Spleen (tissue), 11 donors: ENCODE results near the gene MAP4K4. TPM values are rescaled to one million over a fixed set of nuclear protein-coding genes. Genes with fewer than 3 reads are reported as not detected.

Experiments
- DNase-seq: peaks from one replicate; pipeline ENCODE4 v3.0.0-alpha.2; 2020
- H3K27ac ChIP-seq, 8 donors: fragments of 200-600 bp; sonication (generic) in 7 of 8; 1 replicate in 4 of 8; 2 replicates in 4 of 8; pipeline versions ENCODE4 v1.5.0 to v1.8.0; 2016 to 2021; ENCODE audit warnings: inconsistent platforms in 4 of 8, mild to moderate bottlenecking in 4 of 8, moderate library complexity in 1 of 8
- H3K27me3 ChIP-seq, 7 donors: fragments of 200-600 bp; sonication (generic) in 6 of 7; replicated peaks in 1 of 7; 1 replicate in 4 of 7; 2 replicates in 3 of 7; pipeline versions ENCODE4 v1.5.0 to v1.8.0; 2016 to 2021; ENCODE audit warnings: inconsistent platforms in 3 of 7, mild to moderate bottlenecking in 1 of 7
- H3K36me3 ChIP-seq, 6 donors: fragments of 200-600 bp; sonication (generic) in 5 of 6; 1 replicate in 4 of 6; 2 replicates in 2 of 6; pipeline versions ENCODE4 v1.5.0 to v1.8.0; 2016 to 2021; ENCODE audit warnings: inconsistent platforms in 2 of 6
- H3K4me1 ChIP-seq, 6 donors: fragments of 200-600 bp; sonication (generic) in 5 of 6; 1 replicate in 3 of 6; 2 replicates in 3 of 6; pipeline versions ENCODE4 v1.5.0 to v1.8.0; 2016 to 2021; ENCODE audit warnings: inconsistent platforms in 3 of 6
- H3K4me3 ChIP-seq, 8 donors: fragments of 200-600 bp; sonication (generic) in 7 of 8; 1 replicate in 4 of 8; 2 replicates in 4 of 8; pipeline versions ENCODE4 v1.5.0 to v1.8.0; 2016 to 2021; ENCODE audit warnings: inconsistent platforms in 4 of 8, mild to moderate bottlenecking in 4 of 8, moderate library complexity in 2 of 8
- H3K9me3 ChIP-seq, 8 donors: fragments of 200-600 bp; sonication (generic) in 7 of 8; 1 replicate in 4 of 8; 2 replicates in 4 of 8; pipeline versions ENCODE4 v1.5.0 to v1.8.0; 2016 to 2021; ENCODE audit warnings: inconsistent platforms in 4 of 8
- CTCF ChIP-seq, 11 experiments: fragments of 200-600 bp in 7 of 11; fragments of 450-650 bp in 4 of 11; sonication (generic) in 4 of 11; IDR thresholded peaks in 8 of 11; conservative IDR thresholded peaks in 3 of 11; 1 replicate in 7 of 11; 2 replicates in 4 of 11; pipeline versions ENCODE4 v1.4.0 to v1.8.0; 2016 to 2021; ENCODE audit warnings: antibody characterized with exemption in 11 of 11, inconsistent platforms in 4 of 11, mild to moderate bottlenecking in 1 of 11
- POLR2A ChIP-seq, 3 donors: fragments of 450-650 bp; IDR thresholded peaks; one replicate each; pipeline ENCODE4 v1.5.1; 2017; ENCODE audit warnings: antibody characterized with exemption in 3 of 3, mild to moderate bottlenecking in 1 of 3
- POLR2AphosphoS5 ChIP-seq, 3 donors: sonication (generic); formaldehyde crosslinking; IDR thresholded peaks; one replicate each; pipeline ENCODE4 v1.5.1; 2017; ENCODE audit warnings: antibody characterized with exemption in 3 of 3
- WGBS, 5 donors: extraction: QIAGEN DNeasy Blood & Tissue Kit in 3 of 5; methylation state at CpG; one replicate each; pipeline versions ENCODE4 v1.1.5 to v1.1.7; 2013 to 2018; 5-methylcytosine and 5-hydroxymethylcytosine counted together
- intact Hi-C: fragments of 100-400 bp; cut with DNase I; formaldehyde crosslinking; loops from one replicate; pipeline ENCODE4 v1.15.0; 2023; ENCODE audit warnings: low total_unique reads
- polyA plus RNA-seq, 3 donors: library from polyadenylated mRNA; stranded (reverse); fragments of 200-250 nt; gene quantifications; one replicate each; pipeline ENCODE4 v1.2.1, GENCODE V29; 2013
- total RNA-seq, 7 donors: library from RNA; depleted of rRNA in 3 of 7; stranded (reverse); fragments of >200 nt in 3 of 7; fragmentation: NEBNext Ultra II Directional in 4 of 7; extraction: Animal tissue kit (Norgen Biotek cat#: 25700) in 4 of 7; gene quantifications; one replicate each; pipeline versions ENCODE4 v1.1.0 to v1.2.1, GENCODE V29; 2016 to 2021
- donor health status: healthy with polysubstance abuse.
- donor health status: DM: no; HTN: no; CAD: no; lungs with moderate emphysema.
- donor health status: DM: no; HTN: no; CAD: no.
- donor health status: Bipolar disorder and iron deficiency.
- donor health status: healthy.
- donor health status: DM: no; HTN: no; CAD: no.
- donor health status: DM: yes; HTN: yes; CAD: no.

MAP4K4 gene
- total and polyA plus RNA-seq, 10 donors = 16.7 to 108 (median 71.7) TPM

- TF ChIP-seq POLR2A (IDR thresholded peaks at IDR 0.05) (no peak), POLR2AphosphoS5 (IDR thresholded peaks at IDR 0.05) (no peak), CTCF (IDR thresholded peaks at IDR 0.05 in 8 of 11, conservative IDR thresholded peaks at IDR 0.05 in 3 of 11) (peak; percentile 40 to 88 (median 74))
- Histone ChIP-seq H3K27me3 (no peaks in the 10 kb centered on the region), H3K36me3 (peaks cover 0 to 95% (median 37%) of the 10 kb centered on the region in 6 donors), H3K27ac (peak overlapping the region in 3 of 8 donors; percentile 2 to 41 (median 9)), H3K9me3 (no peaks in the 10 kb centered on the region), H3K4me3 (no peak overlapping the region), H3K4me1 (peaks cover 0 to 56% (median 21%) of the 10 kb centered on the region in 6 donors)
- DNase-seq = no peak
- WGBS, 5 donors = 77 to 85% (median 79%) methylated on average over 5 of the region's 5 CpGs
- intact Hi-C loops = loop anchor here (5.0 kb wide), 3 partner anchors 134 to 489 kb away; partner anchors contain the start of gene MAP4K4
Measured at GRCh38 chr2:101831351-101831865, 133.9 kb downstream of the MAP4K4 start.

GRCh38 chr2:101832114-101832513, 134.6 kb downstream of the MAP4K4 start:
- TF ChIP-seq POLR2AphosphoS5 (IDR thresholded peaks at IDR 0.05) (no peak), CTCF (IDR thresholded peaks at IDR 0.05 in 8 of 11, conservative IDR thresholded peaks at IDR 0.05 in 3 of 11) (peak in 2 of 11 experiments; percentile 21 to 26)
- Histone ChIP-seq H3K4me3 (no peak overlapping the region), H3K27me3 (no peaks in the 10 kb centered on the region), H3K36me3 (peaks cover 0 to 94% (median 41%) of the 10 kb centered on the region in 6 donors), H3K9me3 (no peaks in the 10 kb centered on the region), H3K4me1 (peaks cover 0 to 49% (median 21%) of the 10 kb centered on the region in 6 donors), H3K27ac (no peak overlapping the region)
- DNase-seq = no peak
- 80 to 90% (median 86%) methylated on average over 1 of the region's 1 CpG for WGBS, 5 donors
- intact Hi-C loops = loop anchor here (5.0 kb wide), 3 partner anchors 135 to 490 kb away; partner anchors contain the start of gene MAP4K4

DNA sequence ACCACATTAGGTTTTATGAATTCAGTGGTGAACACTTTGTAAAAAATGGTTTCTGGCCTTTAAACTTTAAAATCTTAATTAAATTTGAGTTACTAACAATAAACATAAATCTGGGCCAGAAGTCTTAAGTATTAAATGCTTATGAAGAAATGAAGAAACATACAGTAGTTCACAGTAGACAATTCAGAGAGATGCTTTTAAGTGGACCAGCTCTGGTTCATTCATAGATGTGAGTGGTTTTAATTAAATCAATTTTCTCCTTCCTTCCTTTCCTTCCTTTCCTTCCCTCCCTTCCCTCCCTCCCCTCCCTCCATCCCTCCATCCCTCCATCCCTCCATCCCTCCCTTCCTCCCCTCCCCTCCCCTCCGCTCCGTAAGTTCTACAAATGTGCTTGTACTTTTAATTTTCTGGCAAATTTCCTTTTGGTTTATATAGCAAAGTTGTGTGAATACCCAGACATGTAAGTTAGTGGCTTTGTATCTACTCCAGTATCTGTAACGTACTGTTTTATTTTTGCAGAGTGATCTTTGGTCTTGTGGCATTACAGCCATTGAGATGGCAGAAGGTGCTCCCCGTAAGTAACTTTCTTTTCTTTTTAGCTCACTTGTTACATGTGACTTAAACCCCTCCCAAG, 136.5 kb downstream of the MAP4K4 start:
- peaks cover 0 to 100% (median 44%) of the 10 kb centered on the region in 6 donors for H3K36me3 ChIP-seq
- intact Hi-C loops = loop anchor here (5.0 kb wide), 3 partner anchors 137 to 492 kb away; partner anchors contain the start of gene MAP4K4
- 93 to 99% (median 98%) methylated on average over 4 of the region's 4 CpGs for WGBS, 5 donors

More for the DNA sequence above, 136.5 kb downstream of the MAP4K4 start:
- TF ChIP-seq CTCF (IDR thresholded peaks at IDR 0.05 in 8 of 11, conservative IDR thresholded peaks at IDR 0.05 in 3 of 11) (no peak), POLR2A (IDR thresholded peaks at IDR 0.05) (no peak), POLR2AphosphoS5 (IDR thresholded peaks at IDR 0.05) (no peak)
- H3K27ac ChIP-seq = no peak overlapping the region
- peaks cover 0 to 30% (median 3%) of the 10 kb centered on the region in 6 donors for H3K4me1 ChIP-seq
- DNase-seq = no peak
- H3K4me3 ChIP-seq = no peak overlapping the region
- no peaks in the 10 kb centered on the region for H3K27me3 ChIP-seq
- H3K9me3 ChIP-seq = no peaks in the 10 kb centered on the region
